ENCODE data around the gene AKAP11.
"Not testable (repeated sequence)": the region's sequence is repeated elsewhere in the genome, so short reads cannot be mapped to it uniquely, and the experiment has no call there.

The AKAP11 gene

GRCh38 chr13:42272115-42272803, at the start of gene AKAP11:
Gene AKAP11, plus strand, starts transcription at chr13:42272152. Its CDS starts 14,197 bp downstream, at chr13:42286349.
- no peak for TF ChIP-seq CTCF (conservative IDR thresholded peaks at IDR 0.05; ENCODE audit: low read depth, low read length)
- peak; percentile 49 for DNase-seq (ENCODE audit: low read depth)
- H3K4me3 ChIP-seq (ENCODE audit: low read depth, low read length) = peak within 1 kb of the TSS; percentile 84

- TF ChIP-seq CTCF (conservative IDR thresholded peaks at IDR 0.05; ENCODE audit: low read depth, low read length) = no peak
- H3K4me3 ChIP-seq (ENCODE audit: low read depth, low read length) = no peak overlapping the region
- no peak for DNase-seq (ENCODE audit: low read depth)
Observed at GRCh38 chr13:42223681-42224080, 48.3 kb upstream of the AKAP11 start.

- no peak overlapping the region for H3K4me3 ChIP-seq (ENCODE audit: low read depth, low read length)
- DNase-seq (ENCODE audit: low read depth) = no peak
- no peak for TF ChIP-seq CTCF (conservative IDR thresholded peaks at IDR 0.05; ENCODE audit: low read depth, low read length)
Observed at GRCh38 chr13:42225051-42225450, 46.9 kb upstream of the AKAP11 start.

- not testable (repeated sequence) for DNase-seq (ENCODE audit: low read depth); H3K4me3 ChIP-seq (ENCODE audit: low read depth, low read length)
Observed at GRCh38 chr13:42226759-42227158, 45.2 kb upstream of the AKAP11 start.

- no peak for DNase-seq (ENCODE audit: low read depth)
Observed at GRCh38 chr13:42228527-42228926, 43.4 kb upstream of the AKAP11 start.

GRCh38 chr13:42229287-42229686, 42.7 kb upstream of the AKAP11 start:
- no peak overlapping the region for H3K4me3 ChIP-seq (ENCODE audit: low read depth, low read length)
- TF ChIP-seq CTCF (conservative IDR thresholded peaks at IDR 0.05; ENCODE audit: low read depth, low read length) = no peak
- peak; percentile 48 for DNase-seq (ENCODE audit: low read depth)

More at GRCh38 chr13:42228527-42228926, 43.4 kb upstream of the AKAP11 start:
- no peak for TF ChIP-seq CTCF (conservative IDR thresholded peaks at IDR 0.05; ENCODE audit: low read depth, low read length)
- no peak overlapping the region for H3K4me3 ChIP-seq (ENCODE audit: low read depth, low read length)

- no peak overlapping the region for H3K4me3 ChIP-seq (ENCODE audit: low read depth, low read length)
- no peak for DNase-seq (ENCODE audit: low read depth)
- TF ChIP-seq CTCF (conservative IDR thresholded peaks at IDR 0.05; ENCODE audit: low read depth, low read length) = no peak
Observed at GRCh38 chr13:42232671-42233070, 39.3 kb upstream of the AKAP11 start.

All from choroid plexus epithelial cell (primary cell).